KMS-11 (cell line): ENCODE results near the gene CXCL1.
"Not testable (repeated sequence)": the region's sequence is repeated elsewhere in the genome, so short reads cannot be mapped to it uniquely, and the experiment has no call there.

Experiments used
- H2AFZ ChIP-seq: fragments of 200-600 bp; sonication (generic); 2 replicates; pipeline ENCODE4 v1.6.1; 2016; ENCODE audit warnings: antibody characterized with exemption, mixed run types, low read depth
- H3K27ac ChIP-seq: fragments of 200-600 bp; sonication (generic); 2 replicates; pipeline ENCODE4 v1.6.1; 2016; ENCODE audit warnings: mild to moderate bottlenecking, mixed run types
- H3K27me3 ChIP-seq: fragments of 200-600 bp; sonication (generic); 2 replicates; pipeline ENCODE4 v1.6.1; 2017; ENCODE audit warnings: mild to moderate bottlenecking, low read depth, mixed run types, moderate library complexity; ENCODE audit not compliant: insufficient read depth
- H3K36me3 ChIP-seq: fragments of 200-600 bp; sonication (generic); 2 replicates; pipeline ENCODE4 v1.6.1; 2017; ENCODE audit warnings: mild to moderate bottlenecking, mixed run types; ENCODE audit not compliant: insufficient read depth
- H3K4me1 ChIP-seq: fragments of 200-600 bp; sonication (generic); 2 replicates; pipeline ENCODE4 v1.6.1; 2016; ENCODE audit warnings: mild to moderate bottlenecking, low read depth, mixed run types; ENCODE audit not compliant: poor library complexity, severe bottlenecking
- H3K4me2 ChIP-seq: fragments of 200-600 bp; sonication (generic); 2 replicates; pipeline ENCODE4 v1.7.0; 2016; ENCODE audit warnings: mild to moderate bottlenecking, mixed run types
- H3K4me3 ChIP-seq: fragments of 200-600 bp; sonication (generic); IDR thresholded peaks from 2 replicates; pipeline ENCODE4 v1.6.1; 2017; ENCODE audit warnings: low read depth, low read length, mixed read lengths; ENCODE audit not compliant: insufficient read depth
- H3K79me2 ChIP-seq: fragments of 200-600 bp; sonication (generic); 2 replicates; pipeline ENCODE4 v1.6.1; 2016; ENCODE audit warnings: low read depth, mixed run types; ENCODE audit not compliant: insufficient read depth
- H3K9ac ChIP-seq: fragments of 200-600 bp; sonication (generic); 2 replicates; pipeline ENCODE4 v1.6.1; 2016; ENCODE audit warnings: mild to moderate bottlenecking, mixed run types
- H4K20me1 ChIP-seq: fragments of 200-600 bp; sonication (generic); 2 replicates; pipeline ENCODE4 v1.6.1; 2016; ENCODE audit warnings: mild to moderate bottlenecking, mixed run types; ENCODE audit not compliant: insufficient read depth
- CTCF ChIP-seq: fragments of 200-600 bp; sonication (generic); conservative IDR thresholded peaks from 2 replicates; pipeline ENCODE4 v1.6.1; 2017; ENCODE audit warnings: low read depth, mild to moderate bottlenecking, antibody characterized with exemption, low read length, moderate library complexity, mixed read lengths

CXCL1 gene

GRCh38 chr4:73896416-73896815, 27.2 kb downstream of the CXCL1 start:
- no peak overlapping the region for H2AFZ ChIP-seq
- no peak overlapping the region for H3K9ac ChIP-seq
- no peak overlapping the region for H3K27ac ChIP-seq
- H3K4me1 ChIP-seq: no peaks in the 10 kb centered on the region
- H3K4me2 ChIP-seq: no peak overlapping the region
- H4K20me1 ChIP-seq: no peaks in the 10 kb centered on the region
- no peaks in the 10 kb centered on the region for H3K36me3 ChIP-seq
- TF ChIP-seq CTCF: no peak
- no peaks in the 10 kb centered on the region for H3K27me3 ChIP-seq
- no peaks in the 10 kb centered on the region for H3K79me2 ChIP-seq
- H3K4me3 ChIP-seq: no peak overlapping the region

- Histone ChIP-seq H3K9ac (no peak overlapping the region), H3K4me1 (no peaks in the 10 kb centered on the region), H3K4me2 (no peak overlapping the region), H3K4me3 (no peak overlapping the region), H3K27ac (no peak overlapping the region), H3K79me2 (no peaks in the 10 kb centered on the region), H2AFZ (no peak overlapping the region), H3K36me3 (no peaks in the 10 kb centered on the region), H4K20me1 (no peaks in the 10 kb centered on the region), H3K27me3 (no peaks in the 10 kb centered on the region)
- no peak for TF ChIP-seq CTCF
Measured at GRCh38 chr4:73897380-73898136, 28.4 kb downstream of the CXCL1 start.

- not testable (repeated sequence) for H2AFZ ChIP-seq, H3K4me3 ChIP-seq, H3K79me2 ChIP-seq, H4K20me1 ChIP-seq, H3K4me2 ChIP-seq, H3K27me3 ChIP-seq, H3K9ac ChIP-seq, H3K27ac ChIP-seq, H3K4me1 ChIP-seq, H3K36me3 ChIP-seq
Measured at GRCh38 chr4:73899338-73899737, 30.1 kb downstream of the CXCL1 start.

- Histone ChIP-seq H3K79me2 (no peaks in the 10 kb centered on the region), H3K4me2 (no peak overlapping the region), H4K20me1 (no peaks in the 10 kb centered on the region), H3K27ac (no peak overlapping the region), H2AFZ (no peak overlapping the region), H3K9ac (no peak overlapping the region), H3K27me3 (no peaks in the 10 kb centered on the region), H3K4me1 (no peaks in the 10 kb centered on the region), H3K4me3 (no peak overlapping the region), H3K36me3 (no peaks in the 10 kb centered on the region)
- TF ChIP-seq CTCF: no peak
Measured at GRCh38 chr4:73901031-73901430, 31.8 kb downstream of the CXCL1 start.

GRCh38 chr4:73902038-73902637, 32.9 kb downstream of the CXCL1 start:
- no peaks in the 10 kb centered on the region for H3K4me1 ChIP-seq
- H3K27me3 ChIP-seq: no peaks in the 10 kb centered on the region
- no peaks in the 10 kb centered on the region for H3K36me3 ChIP-seq
- no peaks in the 10 kb centered on the region for H3K79me2 ChIP-seq
- H2AFZ ChIP-seq: no peak overlapping the region
- H4K20me1 ChIP-seq: no peaks in the 10 kb centered on the region
- no peak overlapping the region for H3K9ac ChIP-seq
- no peak overlapping the region for H3K27ac ChIP-seq
- H3K4me3 ChIP-seq: no peak overlapping the region
- TF ChIP-seq CTCF: no peak
- H3K4me2 ChIP-seq: no peak overlapping the region
